Measurements from ENCODE around the gene MYO15A. TPM values are rescaled to one million over a fixed set of nuclear protein-coding genes. Genes with fewer than 3 reads are reported as not detected.
A peak's percentile ranks its signal among the peaks of the same experiment; 100 is the strongest.

The MYO15A gene
- total RNA-seq, 1 donor from 2014 or later = 1.6 TPM

DNA sequence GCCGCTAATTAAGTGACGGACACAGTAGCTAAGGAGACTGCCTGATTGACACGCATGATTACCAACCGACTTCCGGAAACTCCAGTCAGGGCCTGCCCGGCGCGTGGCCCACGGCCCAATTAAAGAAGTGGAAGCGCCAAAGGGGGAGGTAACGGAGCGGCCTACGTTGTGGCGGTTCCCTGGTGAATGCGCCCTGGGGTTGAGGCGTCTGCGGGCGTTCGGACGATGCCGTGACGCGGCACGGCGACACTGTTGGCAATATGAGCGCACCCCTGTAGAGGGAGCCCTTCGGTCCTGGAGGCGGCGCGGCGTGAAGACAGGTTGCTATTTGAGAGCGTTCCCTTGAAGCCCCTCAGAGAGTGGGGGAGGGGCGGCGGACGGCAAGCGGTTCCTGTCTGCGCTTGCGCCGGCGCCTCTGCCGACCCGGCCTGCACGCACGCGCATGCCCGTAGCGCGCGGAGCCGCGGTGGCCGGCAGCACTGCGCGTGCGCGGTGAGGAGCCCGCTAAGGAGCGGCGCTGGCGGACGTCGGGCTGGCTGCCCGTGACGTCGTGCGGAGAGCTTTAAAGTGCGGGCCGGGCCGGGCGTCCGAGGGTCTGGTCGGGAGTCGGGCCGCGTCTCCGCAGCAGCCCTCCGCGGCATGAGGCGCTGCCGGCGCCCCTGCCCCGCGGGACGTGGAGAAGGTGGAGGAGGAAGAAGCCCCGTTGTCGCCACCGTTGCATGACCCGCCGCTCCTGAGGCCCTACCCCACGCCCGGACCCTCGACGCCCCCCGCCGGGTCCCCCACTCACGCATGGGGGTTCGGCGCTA, 75.0 kb downstream of the MYO15A start, which contains the start of gene ALKBH5:
ALKBH5 (plus strand) TSS at position 495 of the 809 bp plus-strand sequence. CDS start 416 bp downstream, outside the sequence.
- Mint-ChIP-seq H3K27ac (ENCODE audit: unreplicated experiment) (peak within 1 kb of the TSS; percentile 94), H3K9me3 (ENCODE audit: unreplicated experiment) (no peaks in the 10 kb centered on the region), H3K4me1 (ENCODE audit: unreplicated experiment) (peaks cover 43% of the 10 kb centered on the region), H3K4me3 (ENCODE audit: unreplicated experiment) (peak within 1 kb of the TSS; percentile 93), H3K27me3 (ENCODE audit: unreplicated experiment) (peaks cover 7% of the 10 kb centered on the region), H3K36me3 (ENCODE audit: low read depth, unreplicated experiment) (peaks cover 8% of the 10 kb centered on the region)
- peak; percentile 97 for DNase-seq (ENCODE audit: low spot score)
- TF ChIP-seq, protein P1, sequence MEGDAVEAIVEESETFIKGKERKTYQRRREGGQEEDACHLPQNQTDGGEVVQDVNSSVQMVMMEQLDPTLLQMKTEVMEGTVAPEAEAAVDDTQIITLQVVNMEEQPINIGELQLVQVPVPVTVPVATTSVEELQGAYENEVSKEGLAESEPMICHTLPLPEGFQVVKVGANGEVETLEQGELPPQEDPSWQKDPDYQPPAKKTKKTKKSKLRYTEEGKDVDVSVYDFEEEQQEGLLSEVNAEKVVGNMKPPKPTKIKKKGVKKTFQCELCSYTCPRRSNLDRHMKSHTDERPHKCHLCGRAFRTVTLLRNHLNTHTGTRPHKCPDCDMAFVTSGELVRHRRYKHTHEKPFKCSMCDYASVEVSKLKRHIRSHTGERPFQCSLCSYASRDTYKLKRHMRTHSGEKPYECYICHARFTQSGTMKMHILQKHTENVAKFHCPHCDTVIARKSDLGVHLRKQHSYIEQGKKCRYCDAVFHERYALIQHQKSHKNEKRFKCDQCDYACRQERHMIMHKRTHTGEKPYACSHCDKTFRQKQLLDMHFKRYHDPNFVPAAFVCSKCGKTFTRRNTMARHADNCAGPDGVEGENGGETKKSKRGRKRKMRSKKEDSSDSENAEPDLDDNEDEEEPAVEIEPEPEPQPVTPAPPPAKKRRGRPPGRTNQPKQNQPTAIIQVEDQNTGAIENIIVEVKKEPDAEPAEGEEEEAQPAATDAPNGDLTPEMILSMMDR (IDR thresholded peaks at IDR 0.05; ENCODE audit: unreplicated experiment) = peak; percentile 58

DNA sequence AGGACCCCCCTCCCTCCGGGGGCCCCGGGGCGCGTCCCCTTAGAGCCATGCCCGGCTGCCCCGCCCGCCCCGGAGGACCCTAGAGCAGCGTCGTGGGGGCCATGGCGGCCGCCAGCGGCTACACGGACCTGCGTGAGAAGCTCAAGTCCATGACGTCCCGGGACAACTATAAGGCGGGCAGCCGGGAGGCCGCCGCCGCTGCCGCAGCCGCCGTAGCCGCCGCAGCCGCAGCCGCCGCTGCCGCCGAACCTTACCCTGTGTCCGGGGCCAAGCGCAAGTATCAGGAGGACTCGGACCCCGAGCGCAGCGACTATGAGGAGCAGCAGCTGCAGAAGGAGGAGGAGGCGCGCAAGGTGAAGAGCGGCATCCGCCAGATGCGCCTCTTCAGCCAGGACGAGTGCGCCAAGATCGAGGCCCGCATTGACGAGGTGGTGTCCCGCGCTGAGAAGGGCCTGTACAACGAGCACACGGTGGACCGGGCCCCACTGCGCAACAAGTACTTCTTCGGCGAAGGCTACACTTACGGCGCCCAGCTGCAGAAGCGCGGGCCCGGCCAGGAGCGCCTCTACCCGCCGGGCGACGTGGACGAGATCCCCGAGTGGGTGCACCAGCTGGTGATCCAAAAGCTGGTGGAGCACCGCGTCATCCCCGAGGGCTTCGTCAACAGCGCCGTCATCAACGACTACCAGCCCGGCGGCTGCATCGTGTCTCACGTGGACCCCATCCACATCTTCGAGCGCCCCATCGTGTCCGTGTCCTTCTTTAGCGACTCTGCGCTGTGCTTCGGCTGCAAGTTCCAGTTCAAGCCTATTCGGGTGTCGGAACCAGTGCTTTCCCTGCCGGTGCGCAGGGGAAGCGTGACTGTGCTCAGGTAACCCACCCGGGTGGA, 75.8 kb downstream of the MYO15A start:
- TF ChIP-seq, protein P1 (IDR thresholded peaks at IDR 0.05; ENCODE audit: unreplicated experiment) = no peak
- Mint-ChIP-seq H3K4me1 (ENCODE audit: unreplicated experiment) (peaks cover 43% of the 10 kb centered on the region), H3K9me3 (ENCODE audit: unreplicated experiment) (no peaks in the 10 kb centered on the region), H3K27ac (ENCODE audit: unreplicated experiment) (peak overlapping the region; percentile 90), H3K27me3 (ENCODE audit: unreplicated experiment) (peaks cover 7% of the 10 kb centered on the region), H3K36me3 (ENCODE audit: low read depth, unreplicated experiment) (peaks cover 8% of the 10 kb centered on the region), H3K4me3 (ENCODE audit: unreplicated experiment) (peak overlapping the region; percentile 93)
- peak; percentile 26 for DNase-seq (ENCODE audit: low spot score)

DNA sequence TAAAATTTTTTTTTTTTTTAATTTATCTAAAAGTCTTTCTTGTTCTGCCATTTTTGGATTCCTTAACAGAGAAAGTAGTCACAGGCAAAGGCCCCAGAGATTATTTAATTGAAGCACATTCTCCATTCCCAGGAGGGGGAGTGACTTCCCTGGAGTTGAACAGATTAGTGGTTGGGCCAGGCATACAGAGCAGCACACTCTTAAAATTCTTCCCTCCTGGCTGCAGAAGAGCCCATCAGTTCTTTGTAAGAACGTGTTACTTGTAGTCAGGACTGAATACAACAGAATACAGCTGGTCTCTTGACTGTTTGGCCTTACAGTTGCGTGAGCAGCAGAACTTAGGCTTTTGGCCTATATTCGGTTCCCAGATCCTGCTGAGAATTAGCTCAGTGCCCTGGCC, 76.8 kb downstream of the MYO15A start:
- Mint-ChIP-seq H3K27me3 (ENCODE audit: unreplicated experiment) (peaks cover 8% of the 10 kb centered on the region), H3K4me1 (ENCODE audit: unreplicated experiment) (peaks cover 50% of the 10 kb centered on the region), H3K36me3 (ENCODE audit: low read depth, unreplicated experiment) (peaks cover 8% of the 10 kb centered on the region), H3K4me3 (ENCODE audit: unreplicated experiment) (peak overlapping the region; percentile 92), H3K27ac (ENCODE audit: unreplicated experiment) (peak overlapping the region; percentile 90), H3K9me3 (ENCODE audit: unreplicated experiment) (no peaks in the 10 kb centered on the region)
- TF ChIP-seq, protein P1 (IDR thresholded peaks at IDR 0.05; ENCODE audit: unreplicated experiment) = no peak
- no peak for DNase-seq (ENCODE audit: low spot score)

DNA sequence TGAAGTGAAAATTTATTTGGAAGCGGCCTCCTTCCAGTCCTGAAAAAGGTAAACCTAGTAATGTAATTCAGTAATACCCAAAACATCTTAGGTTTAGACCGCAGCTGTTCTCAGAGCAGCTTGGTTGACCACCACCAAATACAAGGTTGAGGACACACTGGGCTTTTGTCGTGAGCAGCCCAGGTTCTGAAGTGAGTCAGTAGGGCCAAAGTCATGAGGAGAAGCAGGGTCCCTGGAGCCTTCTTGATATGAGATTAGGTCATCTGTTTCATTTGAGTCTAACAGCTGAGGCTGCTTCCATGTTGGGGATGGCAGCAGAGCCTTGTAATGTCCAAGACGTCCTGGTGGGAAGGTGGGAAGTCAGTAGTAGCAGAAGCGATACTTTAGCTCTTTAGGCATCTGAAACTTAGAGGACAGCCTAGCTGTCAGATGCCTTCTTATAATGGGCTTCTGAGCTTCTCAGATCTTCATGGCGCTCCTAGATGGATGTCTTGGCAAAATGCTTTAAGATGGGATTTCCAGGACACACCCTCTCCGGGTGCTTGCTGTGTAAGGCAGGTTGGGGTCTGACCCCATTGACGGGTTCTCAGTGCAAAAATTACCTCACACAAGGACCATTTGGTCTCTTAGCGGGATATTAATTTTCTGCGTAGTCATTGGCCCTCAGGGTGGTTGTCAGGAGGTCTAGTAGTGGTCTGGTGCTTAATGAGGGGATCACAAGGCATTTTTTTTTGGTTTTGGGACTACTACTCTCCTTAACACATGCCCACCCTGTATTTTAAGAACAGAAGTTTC, 77.5 kb downstream of the MYO15A start:
- no peaks in the 10 kb centered on the region for H3K9me3 Mint-ChIP-seq (ENCODE audit: unreplicated experiment)
- peaks cover 8% of the 10 kb centered on the region for H3K36me3 Mint-ChIP-seq (ENCODE audit: low read depth, unreplicated experiment)
- peaks cover 8% of the 10 kb centered on the region for H3K27me3 Mint-ChIP-seq (ENCODE audit: unreplicated experiment)
- H3K4me1 Mint-ChIP-seq (ENCODE audit: unreplicated experiment) = peaks cover 56% of the 10 kb centered on the region
- no peak overlapping the region for H3K27ac Mint-ChIP-seq (ENCODE audit: unreplicated experiment)
- H3K4me3 Mint-ChIP-seq (ENCODE audit: unreplicated experiment) = peak overlapping the region; percentile 92
- TF ChIP-seq, protein P1 (IDR thresholded peaks at IDR 0.05; ENCODE audit: unreplicated experiment) = no peak
- DNase-seq (ENCODE audit: low spot score) = no peak
